SH-SY5Y (cell line): ENCODE data around the gene POU6F2.

Experiments
- GATA2 ChIP-seq: IDR thresholded peaks from 2 replicates; pipeline ENCODE4 v1.6.1; 2011; ENCODE audit warnings: mild to moderate bottlenecking, low read depth, low read length
- GATA3 ChIP-seq: IDR thresholded peaks from 2 replicates; pipeline ENCODE4 v1.6.1; 2011; ENCODE audit warnings: low read depth, mild to moderate bottlenecking, low read length, moderate library complexity

DNA sequence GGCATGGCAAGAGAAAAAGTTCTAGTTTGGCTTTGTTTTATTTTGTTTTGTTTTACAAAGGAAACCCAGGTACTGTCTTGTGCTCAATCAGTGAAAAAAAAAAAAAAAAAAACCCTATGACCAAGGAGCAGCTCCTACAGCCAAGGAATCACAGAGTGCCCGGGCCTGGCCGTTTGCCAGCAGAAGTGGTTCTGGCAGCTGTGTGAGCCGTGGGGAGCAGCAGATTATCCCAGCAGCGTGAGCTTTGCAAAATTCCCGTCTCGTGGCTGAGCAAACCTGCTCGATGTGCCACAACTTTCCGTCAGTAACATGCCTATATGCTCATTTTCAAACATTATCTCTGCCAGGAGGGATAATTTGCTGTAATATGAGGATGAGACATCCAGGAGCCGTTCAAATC is 293.7 kb downstream of the POU6F2 start:
- no peak for TF ChIP-seq GATA3
- TF ChIP-seq GATA2, result no peak
